ENCODE results near the gene ACLY.

GRCh38 chr17:41837761-41838538 is 80.8 kb downstream of the ACLY start, which contains the start of gene KLHL10:
- no peak for TF ChIP-seq CTCF (IDR thresholded peaks at IDR 0.05)
- TF ChIP-seq POLR2A (IDR thresholded peaks at IDR 0.05) = no peak
